Measurements from ENCODE around the gene MID2.

Gene MID2

GRCh38 chrX:107836958-107837357 is 11.3 kb downstream of the MID2 start:
- Histone ChIP-seq H3K27me3 (ENCODE audit: insufficient read depth, poor library complexity, severe bottlenecking) (peaks cover 3% of the 10 kb centered on the region), H3K4me3 (replicated peaks; ENCODE audit: insufficient read depth, low read length) (no peak overlapping the region), H3K27ac (replicated peaks) (no peak overlapping the region)
- DNase-seq (ENCODE audit: low read depth in 1 of 2, low spot score in 1 of 2), result no peak
- TF ChIP-seq GABPA (IDR thresholded peaks at IDR 0.05; ENCODE audit: low read depth) (no peak), REST (IDR thresholded peaks at IDR 0.05; ENCODE audit: insufficient replicate concordance, low read depth) (no peak), POLR2AphosphoS5 (IDR thresholded peaks at IDR 0.05; ENCODE audit: low read depth) (no peak), CTCF (IDR thresholded peaks at IDR 0.05; ENCODE audit: insufficient read depth, low read length) (no peak), SPI1 (IDR thresholded peaks at IDR 0.05; ENCODE audit: borderline replicate concordance, low read depth) (no peak)

- H3K27me3 ChIP-seq (ENCODE audit: insufficient read depth, poor library complexity, severe bottlenecking), result peaks cover 3% of the 10 kb centered on the region
- no peak for DNase-seq (ENCODE audit: low read depth in 1 of 2, low spot score in 1 of 2)
- H3K4me3 ChIP-seq (replicated peaks; ENCODE audit: insufficient read depth, low read length), result no peak overlapping the region
- no peak for TF ChIP-seq REST (IDR thresholded peaks at IDR 0.05; ENCODE audit: insufficient replicate concordance, low read depth)
- H3K27ac ChIP-seq (replicated peaks), result no peak overlapping the region
These were observed 15.3 kb downstream of the MID2 start for GRCh38 chrX:107840971-107841370.

DNA sequence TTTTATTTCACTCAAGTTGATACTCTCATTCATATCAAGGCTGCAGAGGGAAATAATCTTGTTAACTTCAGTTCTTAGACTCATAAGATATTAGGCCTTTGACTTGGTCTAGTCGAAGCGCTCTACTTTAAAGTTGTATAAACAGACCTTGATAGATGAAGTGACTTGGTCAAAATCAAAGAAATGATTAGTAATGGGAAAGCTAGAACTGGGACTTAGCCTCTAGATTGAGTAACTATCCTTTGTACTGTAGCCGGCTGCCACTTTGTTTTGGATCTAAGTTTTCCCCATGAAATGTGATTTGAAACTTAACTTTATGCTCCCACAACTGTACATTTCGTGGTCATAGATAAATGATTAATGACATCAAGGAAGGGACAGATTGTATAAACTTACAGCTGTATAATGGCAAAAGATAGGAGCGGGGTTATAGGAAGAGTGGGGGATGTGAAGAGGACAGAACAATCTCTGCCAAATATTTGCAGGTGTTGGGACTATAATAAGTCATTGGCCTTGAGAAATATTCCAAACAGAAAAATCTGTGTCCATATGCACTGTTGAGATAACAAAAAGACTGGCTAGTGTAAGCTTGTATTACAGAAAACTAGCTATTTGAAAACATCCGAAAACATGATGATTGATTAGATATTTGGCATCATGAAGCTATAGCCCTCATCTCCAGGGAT is 17.2 kb downstream of the MID2 start:
- Histone ChIP-seq H3K4me3 (replicated peaks; ENCODE audit: insufficient read depth, low read length) (no peak overlapping the region), H3K27me3 (ENCODE audit: insufficient read depth, poor library complexity, severe bottlenecking) (peaks cover under 1% of the 10 kb centered on the region), H3K27ac (replicated peaks) (no peak overlapping the region)
- no peak for DNase-seq (ENCODE audit: low read depth in 1 of 2, low spot score in 1 of 2)
- TF ChIP-seq REST (IDR thresholded peaks at IDR 0.05; ENCODE audit: insufficient replicate concordance, low read depth), result no peak
- no peak for TF ChIP-seq GABPA (IDR thresholded peaks at IDR 0.05; ENCODE audit: low read depth)
- TF ChIP-seq CTCF (IDR thresholded peaks at IDR 0.05; ENCODE audit: insufficient read depth, low read length), result no peak
- no peak for TF ChIP-seq SPI1 (IDR thresholded peaks at IDR 0.05; ENCODE audit: borderline replicate concordance, low read depth)
- TF ChIP-seq POLR2AphosphoS5 (IDR thresholded peaks at IDR 0.05; ENCODE audit: low read depth), result no peak

Measured in HL-60 (cell line).